MM.1S (cell line): Measurements from ENCODE around the gene VPS13A.
A peak's percentile ranks its signal among the peaks of the same experiment; 100 is the strongest.

Source experiments
- DNase-seq: peaks from one replicate; pipeline ENCODE4 v3.0.0-alpha.2; 2015
- H2AFZ ChIP-seq: fragments of 300-600 bp; sonication (generic); 2 replicates; pipeline ENCODE4 v1.6.0; 2016; ENCODE audit warnings: antibody characterized with exemption, low read length
- H3F3A ChIP-seq: fragments of 300-600 bp; sonication (generic); 2 replicates; pipeline ENCODE4 v1.6.1; 2016; ENCODE audit warnings: mild to moderate bottlenecking, antibody characterized with exemption, low read length, moderate library complexity, mixed read lengths; ENCODE audit not compliant: insufficient read depth
- H3K27ac ChIP-seq: fragments of 300-600 bp; sonication (generic); 2 replicates; pipeline ENCODE4 v1.5.1; 2016; ENCODE audit warnings: mild to moderate bottlenecking, low read length
- H3K27me3 ChIP-seq: fragments of 300-600 bp; sonication (generic); replicated peaks from 2 replicates; pipeline ENCODE4 v1.6.0; 2016; ENCODE audit warnings: low read length; ENCODE audit not compliant: insufficient read depth
- H3K36me3 ChIP-seq: fragments of 300-600 bp; sonication (generic); replicated peaks from 2 replicates; pipeline ENCODE4 v1.6.1; 2016; ENCODE audit warnings: mild to moderate bottlenecking, low read length, mixed read lengths; ENCODE audit not compliant: insufficient read depth
- H3K4me1 ChIP-seq: fragments of 300-600 bp; sonication (generic); 2 replicates; pipeline ENCODE4 v1.6.1; 2016; ENCODE audit warnings: low read length, mixed read lengths
- H3K4me2 ChIP-seq: fragments of 300-600 bp; sonication (generic); 2 replicates; pipeline ENCODE4 v1.6.0; 2016; ENCODE audit warnings: low read depth, low read length
- H3K4me3 ChIP-seq: fragments of 300-600 bp; sonication (generic); 2 replicates; pipeline ENCODE4 v1.5.1; 2016; ENCODE audit warnings: low read length, mixed read lengths
- H3K79me2 ChIP-seq: fragments of 300-600 bp; sonication (generic); 2 replicates; pipeline ENCODE4 v1.6.1; 2016; ENCODE audit warnings: mixed run types, low read length, mixed read lengths
- H3K9ac ChIP-seq: fragments of 300-600 bp; sonication (generic); 2 replicates; pipeline ENCODE4 v1.6.1; 2016; ENCODE audit warnings: low read length, mixed read lengths
- H3K9me2 ChIP-seq: fragments of 300-600 bp; sonication (generic); replicated peaks from 2 replicates; pipeline ENCODE4 v1.6.1; 2016; ENCODE audit warnings: mild to moderate bottlenecking, low read length, mixed read lengths; ENCODE audit not compliant: insufficient read depth
- H3K9me3 ChIP-seq: fragments of 300-600 bp; sonication (generic); replicated peaks from 2 replicates; pipeline ENCODE4 v1.6.1; 2016; ENCODE audit warnings: mild to moderate bottlenecking, low read length, mixed read lengths; ENCODE audit not compliant: insufficient read depth
- H4K20me1 ChIP-seq: fragments of 300-600 bp; sonication (generic); 2 replicates; pipeline ENCODE4 v1.6.1; 2016; ENCODE audit warnings: mild to moderate bottlenecking, low read length, moderate library complexity, mixed read lengths; ENCODE audit not compliant: insufficient read depth
- CTCF ChIP-seq: fragments of 300-600 bp; sonication (generic); IDR thresholded peaks from 2 replicates; pipeline ENCODE4 v1.5.1; 2016; ENCODE audit warnings: antibody characterized with exemption, low read length, mixed read lengths
- EZH2 ChIP-seq: fragments of 300-600 bp; sonication (generic); optimal IDR thresholded peaks from 2 replicates; pipeline ENCODE3; 2017; ENCODE audit warnings: low read depth, mild to moderate bottlenecking, antibody characterized with exemption, low read length, mixed read lengths
- EZH2phosphoT487 ChIP-seq: fragments of 300-600 bp; sonication (generic); IDR thresholded peaks from 2 replicates; pipeline ENCODE4 v1.6.1; 2018; ENCODE audit warnings: antibody characterized with exemption, low read length

VPS13A gene

GRCh38 chr9:77453825-77454647 lies 276.7 kb downstream of the VPS13A start:
- no peaks in the 10 kb centered on the region for H4K20me1 ChIP-seq
- H3K36me3 ChIP-seq = no peaks in the 10 kb centered on the region
- H3K79me2 ChIP-seq = no peaks in the 10 kb centered on the region
- H3K4me3 ChIP-seq = no peak overlapping the region
- no peaks in the 10 kb centered on the region for H3F3A ChIP-seq
- no peak for DNase-seq
- no peaks in the 10 kb centered on the region for H3K27me3 ChIP-seq
- TF ChIP-seq EZH2 (no peak), CTCF (no peak), EZH2phosphoT487 (no peak)
- H2AFZ ChIP-seq = no peak overlapping the region
- H3K4me2 ChIP-seq = no peak overlapping the region
- no peaks in the 10 kb centered on the region for H3K9me3 ChIP-seq
- no peaks in the 10 kb centered on the region for H3K4me1 ChIP-seq
- no peak overlapping the region for H3K9ac ChIP-seq
- no peak overlapping the region for H3K27ac ChIP-seq
- H3K9me2 ChIP-seq = no peaks in the 10 kb centered on the region

GRCh38 chr9:77454663-77455062 lies 277.3 kb downstream of the VPS13A start:
- Histone ChIP-seq H2AFZ (no peak overlapping the region), H3K36me3 (no peaks in the 10 kb centered on the region), H3K79me2 (no peaks in the 10 kb centered on the region), H3K9me3 (no peaks in the 10 kb centered on the region), H3K9ac (no peak overlapping the region), H3K9me2 (no peaks in the 10 kb centered on the region), H3K4me2 (no peak overlapping the region), H3F3A (no peaks in the 10 kb centered on the region), H3K4me1 (no peaks in the 10 kb centered on the region), H4K20me1 (no peaks in the 10 kb centered on the region), H3K27ac (no peak overlapping the region), H3K27me3 (no peaks in the 10 kb centered on the region), H3K4me3 (no peak overlapping the region)
- DNase-seq = no peak
- TF ChIP-seq EZH2 (no peak), EZH2phosphoT487 (no peak), CTCF (no peak)

- no peak overlapping the region for H3K27ac ChIP-seq
- H4K20me1 ChIP-seq = no peaks in the 10 kb centered on the region
- no peaks in the 10 kb centered on the region for H3K9me3 ChIP-seq
- H3K4me3 ChIP-seq = no peak overlapping the region
- no peaks in the 10 kb centered on the region for H3K9me2 ChIP-seq
- H3K36me3 ChIP-seq = no peaks in the 10 kb centered on the region
- no peak overlapping the region for H2AFZ ChIP-seq
- DNase-seq = peak; percentile 42
- H3F3A ChIP-seq = no peaks in the 10 kb centered on the region
- no peak overlapping the region for H3K9ac ChIP-seq
- no peaks in the 10 kb centered on the region for H3K27me3 ChIP-seq
- H3K4me1 ChIP-seq = no peaks in the 10 kb centered on the region
- no peaks in the 10 kb centered on the region for H3K79me2 ChIP-seq
- H3K4me2 ChIP-seq = no peak overlapping the region
- TF ChIP-seq CTCF (peak; percentile 76), EZH2 (no peak)
Observed at GRCh38 chr9:77455312-77455927, 278.1 kb downstream of the VPS13A start.
